H9 (cell line): Measurements from ENCODE around the gene SBNO1. TPM values are rescaled to one million over a fixed set of nuclear protein-coding genes. Genes with fewer than 3 reads are reported as not detected.

Experiments used
- DNase-seq: peaks from one replicate; pipeline ENCODE4 v3.0.0-alpha.2; 2017
- H2AFZ ChIP-seq: one replicate; pipeline ENCODE4 v1.6.1; 2013; ENCODE audit warnings: mild to moderate bottlenecking, low read length, control low read depth, moderate library complexity
- H2AK5ac ChIP-seq: 2 replicates; pipeline ENCODE4 v1.6.1; 2013; ENCODE audit warnings: low read length, control low read depth, mixed read lengths; ENCODE audit not compliant: insufficient read length
- H2BK120ac ChIP-seq: one replicate; pipeline ENCODE4 v1.6.1; 2013; ENCODE audit warnings: low read depth, mild to moderate bottlenecking, low read length, control low read depth, inconsistent platforms; ENCODE audit not compliant: poor library complexity, severe bottlenecking
- H2BK12ac ChIP-seq: 2 replicates; pipeline ENCODE4 v1.6.1; 2013; ENCODE audit warnings: low read length, control low read depth, mixed read lengths, low read depth; ENCODE audit not compliant: insufficient read length
- H2BK15ac ChIP-seq: 2 replicates; pipeline ENCODE4 v1.6.1; 2013; ENCODE audit warnings: low read depth, low read length, control low read depth
- H2BK20ac ChIP-seq: one replicate; pipeline ENCODE4 v1.6.1; 2013; ENCODE audit warnings: low read depth, mild to moderate bottlenecking, low read length, control low read depth, inconsistent platforms; ENCODE audit not compliant: poor library complexity, severe bottlenecking
- H2BK5ac ChIP-seq: 2 replicates; pipeline ENCODE4 v1.6.1; 2013; ENCODE audit warnings: low read length, control low read depth, mixed read lengths; ENCODE audit not compliant: insufficient read length
- H3K14ac ChIP-seq: 2 replicates; pipeline ENCODE4 v1.6.1; 2013; ENCODE audit warnings: low read length, control low read depth; ENCODE audit not compliant: insufficient read depth
- H3K18ac ChIP-seq: 2 replicates; pipeline ENCODE4 v1.6.1; 2013; ENCODE audit warnings: low read depth, mild to moderate bottlenecking, mixed read lengths, low read length, control low read depth; ENCODE audit not compliant: insufficient read length
- H3K23ac ChIP-seq: 2 replicates; pipeline ENCODE4 v1.6.1; 2013; ENCODE audit warnings: low read length, control low read depth, mixed read lengths, low read depth; ENCODE audit not compliant: insufficient read length
- H3K23me2 ChIP-seq: 2 replicates; pipeline ENCODE4 v1.6.1; 2013; ENCODE audit warnings: low read depth, mild to moderate bottlenecking, mixed read lengths, low read length, control low read depth; ENCODE audit not compliant: insufficient read length, poor library complexity, severe bottlenecking
- H3K27ac ChIP-seq: 2 replicates; pipeline ENCODE4 v1.5.1; 2013; ENCODE audit warnings: low read length, control low read depth, mixed read lengths, low read depth; ENCODE audit not compliant: insufficient read length
- H3K27me3 ChIP-seq: 2 replicates; pipeline ENCODE4 v1.6.1; 2013; ENCODE audit warnings: low read length, control low read depth, inconsistent platforms; ENCODE audit not compliant: insufficient read depth
- H3K4ac ChIP-seq: 2 replicates; pipeline ENCODE4 v1.6.1; 2013; ENCODE audit warnings: low read depth, mild to moderate bottlenecking, control low read depth, inconsistent platforms, low read length, moderate library complexity
- H3K4me1 ChIP-seq: 2 replicates; pipeline ENCODE4 v1.6.1; 2013; ENCODE audit warnings: low read length, control low read depth, inconsistent platforms; ENCODE audit not compliant: insufficient read depth
- H3K4me2 ChIP-seq: 2 replicates; pipeline ENCODE4 v1.6.1; 2013; ENCODE audit warnings: low read length, control low read depth, mixed read lengths; ENCODE audit not compliant: insufficient read length, insufficient read depth
- H3K56ac ChIP-seq: 2 replicates; pipeline ENCODE4 v1.6.1; 2013; ENCODE audit warnings: low read depth, mild to moderate bottlenecking, mixed read lengths, low read length, control low read depth; ENCODE audit not compliant: insufficient read length
- H3K79me1 ChIP-seq: 2 replicates; pipeline ENCODE4 v1.6.1; 2013; ENCODE audit warnings: low read depth, mild to moderate bottlenecking, moderate library complexity, low read length, control low read depth, inconsistent platforms; ENCODE audit not compliant: insufficient read depth, poor library complexity, severe bottlenecking
- H3K79me2 ChIP-seq: 2 replicates; pipeline ENCODE4 v1.6.1; 2013; ENCODE audit warnings: low read length, control low read depth, inconsistent platforms; ENCODE audit not compliant: insufficient read depth
- H3K9ac ChIP-seq: 2 replicates; pipeline ENCODE4 v1.6.1; 2013; ENCODE audit warnings: low read length, control low read depth, mixed read lengths; ENCODE audit not compliant: insufficient read length; ENCODE audit errors: extremely low read depth
- H3K9me3 ChIP-seq: one replicate; pipeline ENCODE4 v1.6.1; 2013; ENCODE audit warnings: low read depth, low read length, inconsistent platforms; ENCODE audit not compliant: control insufficient read depth
- H3T11ph ChIP-seq: one replicate; pipeline ENCODE4 v1.6.1; 2013; ENCODE audit warnings: mild to moderate bottlenecking, low read length, control low read depth, inconsistent platforms
- H4K20me1 ChIP-seq: one replicate; pipeline ENCODE4 v1.6.1; 2013; ENCODE audit not compliant: control insufficient read depth, insufficient read length, insufficient read depth
- H4K5ac ChIP-seq: 2 replicates; pipeline ENCODE4 v1.6.1; 2013; ENCODE audit warnings: low read depth, mild to moderate bottlenecking, mixed read lengths, low read length, control low read depth; ENCODE audit not compliant: insufficient read length
- H4K8ac ChIP-seq: replicated peaks from 2 replicates; pipeline ENCODE4 v1.6.1; 2013; ENCODE audit warnings: low read length, control low read depth, mixed read lengths, low read depth; ENCODE audit not compliant: insufficient read length
- H4K91ac ChIP-seq: 2 replicates; pipeline ENCODE4 v1.6.1; 2013; ENCODE audit warnings: low read depth, mild to moderate bottlenecking, moderate library complexity, mixed read lengths, low read length, control low read depth; ENCODE audit not compliant: insufficient read length
- H3K27ac Mint-ChIP-seq, 3 experiments: 2 replicates in 2 of 3; 3 replicates in 1 of 3; pipeline ENCODE4 v1.8.0; 2020 to 2021; ENCODE audit warnings: mixed read lengths in 3 of 3, mild to moderate bottlenecking in 1 of 3, moderate library complexity in 1 of 3
- H3K27me3 Mint-ChIP-seq: 2 replicates; pipeline ENCODE4 v1.8.0; 2021; ENCODE audit warnings: low read depth, mild to moderate bottlenecking, moderate library complexity, mixed read lengths
- H3K36me3 Mint-ChIP-seq, 3 experiments: 2 replicates in 2 of 3; 3 replicates in 1 of 3; pipeline ENCODE4 v1.8.0; 2020 to 2021; ENCODE audit warnings: low read depth in 3 of 3, mixed read lengths in 3 of 3; ENCODE audit not compliant: insufficient read depth in 1 of 3
- H3K4me1 Mint-ChIP-seq, 2 experiments: 2 replicates each; pipeline ENCODE4 v1.8.0; 2020; ENCODE audit warnings: mixed read lengths in 2 of 2
- H3K4me3 Mint-ChIP-seq, 2 experiments: 2 replicates in 1 of 2; 3 replicates in 1 of 2; pipeline ENCODE4 v1.8.0; 2020 to 2021; ENCODE audit warnings: mild to moderate bottlenecking in 2 of 2, mixed read lengths in 2 of 2, moderate library complexity in 1 of 2
- H3K9me3 Mint-ChIP-seq, 2 experiments: 2 replicates in 1 of 2; 3 replicates in 1 of 2; pipeline ENCODE4 v1.8.0; 2020; ENCODE audit warnings: mild to moderate bottlenecking in 2 of 2, mixed read lengths in 2 of 2, moderate library complexity in 1 of 2
- WGBS: extraction: QIAGEN DNeasy Blood & Tissue Kit; methylation state at CpG from one replicate; pipeline ENCODE4 v1.1.7; 2013; ENCODE audit warnings: missing lambda C conversion rate, low lambda C conversion rate, mixed read lengths; ENCODE audit not compliant: insufficient read length; ENCODE audit errors: extremely low coverage; 5-methylcytosine and 5-hydroxymethylcytosine counted together
- total RNA-seq: library from RNA; stranded (reverse); gene quantifications from 2 replicates; pipeline ENCODE4 v1.2.1, GENCODE V29; 2021
- TF ChIP-seq, protein P1 (sequence below): fragments of 200-600 bp; sonication (generic); conservative IDR thresholded peaks from 3 replicates; pipeline ENCODE4 v1.8.0; 2021; ENCODE audit warnings: antibody characterized with exemption, mild to moderate bottlenecking

The SBNO1 gene
- total RNA-seq, 1 experiment from 2014 or later = 47.5 TPM

DNA sequence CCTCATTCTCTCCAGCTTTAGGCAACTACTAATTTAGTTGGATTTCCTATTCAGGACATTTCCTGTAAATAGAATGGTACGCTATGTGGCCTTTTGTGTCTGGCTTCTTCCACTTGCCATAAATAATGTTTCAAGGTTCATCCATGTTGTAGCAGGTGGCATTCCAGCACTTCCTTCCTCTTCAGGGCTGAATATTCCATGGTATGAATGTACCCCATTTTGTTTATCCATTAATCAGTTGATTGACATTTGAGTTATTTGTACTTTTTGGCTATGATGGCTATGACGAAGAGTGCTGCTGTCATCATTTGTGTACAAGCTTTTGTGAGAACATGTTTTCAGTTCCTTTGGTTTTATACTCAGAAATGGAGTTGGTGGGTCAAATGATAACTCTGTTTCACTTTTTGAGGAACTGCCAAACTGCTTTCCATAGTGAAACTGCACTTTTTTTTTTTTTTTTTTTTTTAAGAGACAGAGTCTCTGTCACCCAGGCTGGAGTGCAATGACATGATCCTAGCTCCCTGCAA, 86.5 kb downstream of the SBNO1 start:
- Mint-ChIP-seq H3K4me3 (no peak overlapping the region), H3K36me3 (no peaks in the 10 kb centered on the region; a peak in 1 of 7 replicates), H3K27ac (no peak overlapping the region), H3K9me3 (no peaks in the 10 kb centered on the region), H3K27me3 (no peaks in the 10 kb centered on the region), H3K4me1 (peaks cover 4 to 5% of the 10 kb centered on the region in 2 experiments)
- H2BK12ac ChIP-seq = no peak overlapping the region
- H2AK5ac ChIP-seq = no peak overlapping the region
- no peak overlapping the region for H4K5ac ChIP-seq
- H4K91ac ChIP-seq = no peak overlapping the region
- H3K14ac ChIP-seq = no peak overlapping the region
- H3K27me3 ChIP-seq = no peaks in the 10 kb centered on the region
- H3K18ac ChIP-seq = no peak overlapping the region
- H3K56ac ChIP-seq = no peak overlapping the region
- no peak overlapping the region for H3T11ph ChIP-seq
- no peak overlapping the region for H2BK20ac ChIP-seq
- H3K4ac ChIP-seq = no peak overlapping the region
- no peak overlapping the region for H2BK15ac ChIP-seq
- H2BK5ac ChIP-seq = no peak overlapping the region
- H3K4me1 ChIP-seq = no peaks in the 10 kb centered on the region
- H3K23me2 ChIP-seq = no peaks in the 10 kb centered on the region
- WGBS = no CpG with 5 or more reads among the region's 2 CpGs
- no peak overlapping the region for H3K9ac ChIP-seq
- no peaks in the 10 kb centered on the region for H3K79me1 ChIP-seq
- H3K79me2 ChIP-seq = no peaks in the 10 kb centered on the region
- TF ChIP-seq, protein P1, sequence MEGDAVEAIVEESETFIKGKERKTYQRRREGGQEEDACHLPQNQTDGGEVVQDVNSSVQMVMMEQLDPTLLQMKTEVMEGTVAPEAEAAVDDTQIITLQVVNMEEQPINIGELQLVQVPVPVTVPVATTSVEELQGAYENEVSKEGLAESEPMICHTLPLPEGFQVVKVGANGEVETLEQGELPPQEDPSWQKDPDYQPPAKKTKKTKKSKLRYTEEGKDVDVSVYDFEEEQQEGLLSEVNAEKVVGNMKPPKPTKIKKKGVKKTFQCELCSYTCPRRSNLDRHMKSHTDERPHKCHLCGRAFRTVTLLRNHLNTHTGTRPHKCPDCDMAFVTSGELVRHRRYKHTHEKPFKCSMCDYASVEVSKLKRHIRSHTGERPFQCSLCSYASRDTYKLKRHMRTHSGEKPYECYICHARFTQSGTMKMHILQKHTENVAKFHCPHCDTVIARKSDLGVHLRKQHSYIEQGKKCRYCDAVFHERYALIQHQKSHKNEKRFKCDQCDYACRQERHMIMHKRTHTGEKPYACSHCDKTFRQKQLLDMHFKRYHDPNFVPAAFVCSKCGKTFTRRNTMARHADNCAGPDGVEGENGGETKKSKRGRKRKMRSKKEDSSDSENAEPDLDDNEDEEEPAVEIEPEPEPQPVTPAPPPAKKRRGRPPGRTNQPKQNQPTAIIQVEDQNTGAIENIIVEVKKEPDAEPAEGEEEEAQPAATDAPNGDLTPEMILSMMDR = no peak
- H2AFZ ChIP-seq = no peak overlapping the region
- H3K27ac ChIP-seq = no peak overlapping the region
- no peak overlapping the region for H3K23ac ChIP-seq
- H4K8ac ChIP-seq = no peak overlapping the region
- no peak for DNase-seq
- no peak overlapping the region for H2BK120ac ChIP-seq
- no peaks in the 10 kb centered on the region for H4K20me1 ChIP-seq
- H3K9me3 ChIP-seq = no peaks in the 10 kb centered on the region
- no peak overlapping the region for H3K4me2 ChIP-seq
